ENCODE measurements around the gene DYSF. TPM values are rescaled to one million over a fixed set of nuclear protein-coding genes. Genes with fewer than 3 reads are reported as not detected.

The DYSF gene
- total RNA-seq, 4 donors from 2014 or later = 3.7 to 18.7 (median 10.6) TPM

- in situ Hi-C loops (cut with MboI; ENCODE audit: low pct_ligation_motif_present in 1 of 4, low pct_unique_long_range_greater_than_20kb in 1 of 4, low sequenced_read_pairs in 3 of 4) = no loop called here
- DNase-seq = no peak
These were observed 156.1 kb downstream of the DYSF start for GRCh38 chr2:71609441-71609840.

GRCh38 chr2:71609958-71610357 lies 156.6 kb downstream of the DYSF start:
- in situ Hi-C loops (cut with MboI; ENCODE audit: low pct_ligation_motif_present in 1 of 4, low pct_unique_long_range_greater_than_20kb in 1 of 4, low sequenced_read_pairs in 3 of 4) (no loop called here), intact Hi-C loops (cut with DNase I; ENCODE audit: low total_unique reads) (loop anchor here (5.0 kb wide), 1 partner anchor 532 kb away; no protein-coding TSS in a partner anchor)
- Histone ChIP-seq H3K36me3 (no peaks in the 10 kb centered on the region), H3K4me1 (peaks cover 0 to 8% (median 4%) of the 10 kb centered on the region in 4 donors), H3K27me3 (no peaks in the 10 kb centered on the region), H3K9me3 (no peaks in the 10 kb centered on the region), H3K27ac (no peak overlapping the region), H3K4me3 (no peak overlapping the region)
- TF ChIP-seq, protein P1, sequence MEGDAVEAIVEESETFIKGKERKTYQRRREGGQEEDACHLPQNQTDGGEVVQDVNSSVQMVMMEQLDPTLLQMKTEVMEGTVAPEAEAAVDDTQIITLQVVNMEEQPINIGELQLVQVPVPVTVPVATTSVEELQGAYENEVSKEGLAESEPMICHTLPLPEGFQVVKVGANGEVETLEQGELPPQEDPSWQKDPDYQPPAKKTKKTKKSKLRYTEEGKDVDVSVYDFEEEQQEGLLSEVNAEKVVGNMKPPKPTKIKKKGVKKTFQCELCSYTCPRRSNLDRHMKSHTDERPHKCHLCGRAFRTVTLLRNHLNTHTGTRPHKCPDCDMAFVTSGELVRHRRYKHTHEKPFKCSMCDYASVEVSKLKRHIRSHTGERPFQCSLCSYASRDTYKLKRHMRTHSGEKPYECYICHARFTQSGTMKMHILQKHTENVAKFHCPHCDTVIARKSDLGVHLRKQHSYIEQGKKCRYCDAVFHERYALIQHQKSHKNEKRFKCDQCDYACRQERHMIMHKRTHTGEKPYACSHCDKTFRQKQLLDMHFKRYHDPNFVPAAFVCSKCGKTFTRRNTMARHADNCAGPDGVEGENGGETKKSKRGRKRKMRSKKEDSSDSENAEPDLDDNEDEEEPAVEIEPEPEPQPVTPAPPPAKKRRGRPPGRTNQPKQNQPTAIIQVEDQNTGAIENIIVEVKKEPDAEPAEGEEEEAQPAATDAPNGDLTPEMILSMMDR (IDR thresholded peaks at IDR 0.05) = peak in 2 of 5 experiments; percentile 13 to 48
- TF ChIP-seq POLR2A (IDR thresholded peaks at IDR 0.05) (no peak), EP300 (IDR thresholded peaks at IDR 0.05; ENCODE audit: low read depth) (no peak), POLR2AphosphoS5 (IDR thresholded peaks at IDR 0.05) (no peak)
- WGBS, 2 donors (ENCODE audit: low coverage in 1 of 2) = 47% methylated on average over 1 of the region's 1 CpG; no CpG with 5 or more reads in 1 of the 2 donors
- DNase-seq = no peak

More at GRCh38 chr2:71609441-71609840, 156.1 kb downstream of the DYSF start:
- H3K9me3 ChIP-seq = no peaks in the 10 kb centered on the region
- 84% methylated on average over 5 of the region's 5 CpGs; no CpG with 5 or more reads in 1 of the 2 donors for WGBS, 2 donors (ENCODE audit: low coverage in 1 of 2)
- intact Hi-C loops (cut with DNase I; ENCODE audit: low total_unique reads) = no loop called here
- H3K27me3 ChIP-seq = no peaks in the 10 kb centered on the region
- peaks cover 0 to 2% (median under 1%) of the 10 kb centered on the region in 4 donors for H3K4me1 ChIP-seq
- no peaks in the 10 kb centered on the region for H3K36me3 ChIP-seq
- H3K4me3 ChIP-seq = no peak overlapping the region
- no peak overlapping the region for H3K27ac ChIP-seq
- TF ChIP-seq, protein P1 (IDR thresholded peaks at IDR 0.05) = no peak
- TF ChIP-seq POLR2AphosphoS5 (IDR thresholded peaks at IDR 0.05) (no peak), EP300 (IDR thresholded peaks at IDR 0.05; ENCODE audit: low read depth) (no peak), POLR2A (IDR thresholded peaks at IDR 0.05) (no peak)

DNA sequence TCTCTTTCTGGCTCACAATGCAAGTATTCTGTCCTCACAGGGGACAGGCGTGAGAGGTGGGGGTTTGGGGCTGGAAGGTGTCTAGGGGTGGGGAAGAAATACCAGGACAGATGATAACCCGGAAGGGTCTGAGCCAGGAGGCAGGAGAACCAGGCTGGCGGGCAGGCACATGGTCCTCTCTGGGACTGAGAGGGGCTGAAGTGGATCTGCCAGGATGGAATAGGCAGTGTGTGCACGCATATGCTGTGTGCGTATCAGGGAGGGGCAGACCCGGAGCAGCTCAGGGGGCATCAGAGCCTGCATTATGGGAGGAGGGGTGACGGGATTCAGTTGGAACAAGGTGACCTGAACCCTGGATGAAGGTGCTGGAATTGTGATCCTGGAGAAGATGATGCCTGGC lies 157.3 kb downstream of the DYSF start:
- no peaks in the 10 kb centered on the region for H3K9me3 ChIP-seq
- 85 to 88% methylated on average over 6 to 7 of the region's 7 CpGs for WGBS, 2 donors (ENCODE audit: low coverage in 1 of 2)
- H3K4me1 ChIP-seq = peaks cover 0 to 13% (median 9%) of the 10 kb centered on the region in 4 donors
- no peaks in the 10 kb centered on the region for H3K27me3 ChIP-seq
- DNase-seq = no peak
- in situ Hi-C loops (cut with MboI; ENCODE audit: low pct_ligation_motif_present in 1 of 4, low pct_unique_long_range_greater_than_20kb in 1 of 4, low sequenced_read_pairs in 3 of 4) = no loop called here
- H3K36me3 ChIP-seq = no peaks in the 10 kb centered on the region
- no peak overlapping the region for H3K4me3 ChIP-seq
- H3K27ac ChIP-seq = no peak overlapping the region
- TF ChIP-seq EP300 (IDR thresholded peaks at IDR 0.05; ENCODE audit: low read depth) (no peak), POLR2A (IDR thresholded peaks at IDR 0.05) (no peak), POLR2AphosphoS5 (IDR thresholded peaks at IDR 0.05) (no peak)
- TF ChIP-seq, protein P1 (IDR thresholded peaks at IDR 0.05) = no peak
- intact Hi-C loops (cut with DNase I; ENCODE audit: low total_unique reads) = loop anchor here (5.0 kb wide), 1 partner anchor 532 kb away; no protein-coding TSS in a partner anchor

GRCh38 chr2:71611247-71611646 lies 157.9 kb downstream of the DYSF start:
- no peak overlapping the region for H3K4me3 ChIP-seq
- H3K27me3 ChIP-seq = no peaks in the 10 kb centered on the region
- H3K9me3 ChIP-seq = no peaks in the 10 kb centered on the region
- no peak for DNase-seq
- intact Hi-C loops (cut with DNase I; ENCODE audit: low total_unique reads) = loop anchor here (5.0 kb wide), 1 partner anchor 531 kb away; no protein-coding TSS in a partner anchor
- H3K36me3 ChIP-seq = no peaks in the 10 kb centered on the region
- in situ Hi-C loops (cut with MboI; ENCODE audit: low pct_ligation_motif_present in 1 of 4, low pct_unique_long_range_greater_than_20kb in 1 of 4, low sequenced_read_pairs in 3 of 4) = no loop called here
- no peak overlapping the region for H3K27ac ChIP-seq
- TF ChIP-seq, protein P1 (IDR thresholded peaks at IDR 0.05) = no peak
- TF ChIP-seq EP300 (IDR thresholded peaks at IDR 0.05; ENCODE audit: low read depth) (no peak), POLR2AphosphoS5 (IDR thresholded peaks at IDR 0.05) (no peak), POLR2A (IDR thresholded peaks at IDR 0.05) (no peak)
- WGBS, 2 donors (ENCODE audit: low coverage in 1 of 2) = 89 to 98% methylated on average over 7 to 12 of the region's 12 CpGs
- peaks cover 0 to 13% (median 9%) of the 10 kb centered on the region in 4 donors for H3K4me1 ChIP-seq

Data from transverse colon (tissue), 4 donors.